ENCODE results near the gene PAPPA.

DNA sequence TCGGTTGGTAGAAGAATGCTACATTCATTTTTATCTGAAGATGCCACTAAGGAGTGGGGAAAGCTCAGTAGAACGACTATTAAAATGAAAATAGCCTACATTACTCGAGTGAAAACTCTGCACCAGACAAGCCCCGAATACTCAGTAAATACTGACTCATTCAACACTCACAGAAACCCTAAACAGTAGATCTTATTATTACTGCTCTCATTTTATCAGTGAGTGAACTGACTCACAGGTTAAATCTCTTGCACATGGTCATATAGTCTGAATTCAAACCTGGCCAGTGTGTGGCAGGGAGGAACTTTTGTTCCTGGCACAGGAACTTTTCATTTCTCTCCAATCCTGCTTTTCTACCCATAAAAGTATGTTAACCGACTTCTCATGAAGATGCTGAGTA, 9.6 kb upstream of the PAPPA start:
- TF ChIP-seq, protein P1, sequence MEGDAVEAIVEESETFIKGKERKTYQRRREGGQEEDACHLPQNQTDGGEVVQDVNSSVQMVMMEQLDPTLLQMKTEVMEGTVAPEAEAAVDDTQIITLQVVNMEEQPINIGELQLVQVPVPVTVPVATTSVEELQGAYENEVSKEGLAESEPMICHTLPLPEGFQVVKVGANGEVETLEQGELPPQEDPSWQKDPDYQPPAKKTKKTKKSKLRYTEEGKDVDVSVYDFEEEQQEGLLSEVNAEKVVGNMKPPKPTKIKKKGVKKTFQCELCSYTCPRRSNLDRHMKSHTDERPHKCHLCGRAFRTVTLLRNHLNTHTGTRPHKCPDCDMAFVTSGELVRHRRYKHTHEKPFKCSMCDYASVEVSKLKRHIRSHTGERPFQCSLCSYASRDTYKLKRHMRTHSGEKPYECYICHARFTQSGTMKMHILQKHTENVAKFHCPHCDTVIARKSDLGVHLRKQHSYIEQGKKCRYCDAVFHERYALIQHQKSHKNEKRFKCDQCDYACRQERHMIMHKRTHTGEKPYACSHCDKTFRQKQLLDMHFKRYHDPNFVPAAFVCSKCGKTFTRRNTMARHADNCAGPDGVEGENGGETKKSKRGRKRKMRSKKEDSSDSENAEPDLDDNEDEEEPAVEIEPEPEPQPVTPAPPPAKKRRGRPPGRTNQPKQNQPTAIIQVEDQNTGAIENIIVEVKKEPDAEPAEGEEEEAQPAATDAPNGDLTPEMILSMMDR (conservative IDR thresholded peaks at IDR 0.05 in 1 of 2, IDR thresholded peaks at IDR 0.05 in 1 of 2; ENCODE audit: extremely low read depth in 1 of 2, insufficient read depth in 1 of 2, low read depth in 1 of 2, low read length in 2 of 2) = no peak
- TF ChIP-seq EZH2 (IDR thresholded peaks at IDR 0.05; ENCODE audit: borderline replicate concordance, low read length) = no peak

Measured in mammary epithelial cell (primary cell).